ENCODE data around the gene WNK4. TPM values are rescaled to one million over a fixed set of nuclear protein-coding genes. Genes with fewer than 3 reads are reported as not detected.
A peak's percentile ranks its signal among the peaks of the same experiment; 100 is the strongest.

The WNK4 gene
- total RNA-seq, 1 experiment from 2014 or later = 2.6 TPM

DNA sequence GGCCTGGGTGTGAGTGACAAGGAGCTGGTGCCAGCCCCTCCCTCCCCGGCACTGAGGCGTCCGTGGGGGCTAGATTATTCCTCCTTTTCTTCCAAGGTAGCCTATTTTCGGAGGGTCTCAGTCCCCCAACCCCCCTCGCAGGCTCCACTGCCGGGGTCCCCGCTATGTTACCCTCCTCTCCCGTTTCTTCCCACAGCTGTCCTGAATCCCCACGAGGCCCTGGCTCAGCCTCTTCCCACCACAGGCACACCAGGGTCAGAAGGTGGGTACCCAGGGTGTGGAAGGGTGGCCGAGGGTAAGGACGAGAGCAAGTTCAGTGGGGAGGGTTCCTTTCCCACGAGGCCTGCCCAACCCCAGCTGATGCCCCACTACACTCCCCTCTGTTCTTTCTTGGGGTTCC, 18.8 kb upstream of the WNK4 start:
- Histone ChIP-seq H4K5ac (ENCODE audit: insufficient read length, low read depth, low read length) (no peak overlapping the region), H3K79me2 (ENCODE audit: insufficient read depth, low read length) (no peaks in the 10 kb centered on the region), H2AK5ac (ENCODE audit: insufficient read length, low read length) (no peak overlapping the region), H2BK120ac (ENCODE audit: low read depth, low read length, poor library complexity, severe bottlenecking) (no peak overlapping the region), H2BK5ac (ENCODE audit: insufficient read length, low read length) (no peak overlapping the region), H3K18ac (ENCODE audit: insufficient read length, low read depth, low read length) (no peak overlapping the region), H2AFZ (ENCODE audit: low read length) (no peak overlapping the region), H3K14ac (ENCODE audit: insufficient read depth, low read length) (no peak overlapping the region), H3K79me1 (ENCODE audit: insufficient read depth, low read depth, low read length, poor library complexity, severe bottlenecking) (no peaks in the 10 kb centered on the region), H3K9me3 (ENCODE audit: control insufficient read depth, low read depth, low read length) (no peaks in the 10 kb centered on the region), H3K4ac (ENCODE audit: low read depth, low read length) (no peak overlapping the region), H3K4me2 (ENCODE audit: insufficient read depth, insufficient read length, low read length) (peak overlapping the region; percentile 67), H3K4me1 (ENCODE audit: insufficient read depth, low read length) (no peaks in the 10 kb centered on the region; the same call in 1 of the 2 replicates), H4K91ac (ENCODE audit: insufficient read length, low read depth, low read length) (no peak overlapping the region), H2BK20ac (ENCODE audit: low read depth, low read length, poor library complexity, severe bottlenecking) (no peak overlapping the region), H4K20me1 (ENCODE audit: control insufficient read depth, insufficient read depth, insufficient read length) (no peaks in the 10 kb centered on the region), H4K8ac (replicated peaks; ENCODE audit: insufficient read length, low read depth, low read length) (no peak overlapping the region), H3K9ac (ENCODE audit: extremely low read depth, insufficient read length, low read length) (no peak overlapping the region), H3T11ph (ENCODE audit: low read length) (no peak overlapping the region), H3K27ac (ENCODE audit: insufficient read length, low read depth, low read length) (no peak overlapping the region), H3K23ac (ENCODE audit: insufficient read length, low read depth, low read length) (no peak overlapping the region), H3K56ac (ENCODE audit: insufficient read length, low read depth, low read length) (no peak overlapping the region), H2BK12ac (ENCODE audit: insufficient read length, low read depth, low read length) (no peak overlapping the region), H3K27me3 (ENCODE audit: insufficient read depth, low read length) (peaks cover 23% of the 10 kb centered on the region), H3K23me2 (ENCODE audit: insufficient read length, low read depth, low read length, poor library complexity, severe bottlenecking) (peaks cover 6% of the 10 kb centered on the region), H2BK15ac (ENCODE audit: low read depth, low read length) (no peak overlapping the region)
- no peak overlapping the region for H3K27ac Mint-ChIP-seq
- H3K4me3 Mint-ChIP-seq = peak overlapping the region; percentile 37 to 74
- TF ChIP-seq, protein P1, sequence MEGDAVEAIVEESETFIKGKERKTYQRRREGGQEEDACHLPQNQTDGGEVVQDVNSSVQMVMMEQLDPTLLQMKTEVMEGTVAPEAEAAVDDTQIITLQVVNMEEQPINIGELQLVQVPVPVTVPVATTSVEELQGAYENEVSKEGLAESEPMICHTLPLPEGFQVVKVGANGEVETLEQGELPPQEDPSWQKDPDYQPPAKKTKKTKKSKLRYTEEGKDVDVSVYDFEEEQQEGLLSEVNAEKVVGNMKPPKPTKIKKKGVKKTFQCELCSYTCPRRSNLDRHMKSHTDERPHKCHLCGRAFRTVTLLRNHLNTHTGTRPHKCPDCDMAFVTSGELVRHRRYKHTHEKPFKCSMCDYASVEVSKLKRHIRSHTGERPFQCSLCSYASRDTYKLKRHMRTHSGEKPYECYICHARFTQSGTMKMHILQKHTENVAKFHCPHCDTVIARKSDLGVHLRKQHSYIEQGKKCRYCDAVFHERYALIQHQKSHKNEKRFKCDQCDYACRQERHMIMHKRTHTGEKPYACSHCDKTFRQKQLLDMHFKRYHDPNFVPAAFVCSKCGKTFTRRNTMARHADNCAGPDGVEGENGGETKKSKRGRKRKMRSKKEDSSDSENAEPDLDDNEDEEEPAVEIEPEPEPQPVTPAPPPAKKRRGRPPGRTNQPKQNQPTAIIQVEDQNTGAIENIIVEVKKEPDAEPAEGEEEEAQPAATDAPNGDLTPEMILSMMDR (conservative IDR thresholded peaks at IDR 0.05) = no peak
- WGBS (ENCODE audit: extremely low coverage, insufficient read length, low lambda C conversion rate) = no CpG with 5 or more reads among the region's 12 CpGs
- H3K4me1 Mint-ChIP-seq = peaks cover 18 to 25% of the 10 kb centered on the region in 2 experiments
- no peak for DNase-seq
- H3K36me3 Mint-ChIP-seq (ENCODE audit: insufficient read depth in 1 of 3, low read depth in 3 of 3) = peaks cover 0 to 1% (median 0%) of the 10 kb centered on the region in 3 experiments; a peak in 1 of 7 replicates
- H3K9me3 Mint-ChIP-seq = no peaks in the 10 kb centered on the region
- H3K27me3 Mint-ChIP-seq (ENCODE audit: low read depth) = peaks cover 50% of the 10 kb centered on the region

Data from H9 (cell line).